GM20000 (cell line): ENCODE measurements around the gene CAMK2B.

Source experiments
- DNase-seq: peaks from one replicate; pipeline ENCODE4 v3.0.0; 2012; ENCODE audit warnings: low spot score
- TF ChIP-seq, protein P1 (sequence below): IDR thresholded peaks from 2 replicates; pipeline ENCODE4 v1.5.1; 2012; ENCODE audit warnings: mild to moderate bottlenecking, control low read depth; ENCODE audit errors: extremely low read depth, missing control alignments

CAMK2B gene

GRCh38 chr7:44275957-44276570 lies 49.3 kb downstream of the CAMK2B start:
- TF ChIP-seq, protein P1, sequence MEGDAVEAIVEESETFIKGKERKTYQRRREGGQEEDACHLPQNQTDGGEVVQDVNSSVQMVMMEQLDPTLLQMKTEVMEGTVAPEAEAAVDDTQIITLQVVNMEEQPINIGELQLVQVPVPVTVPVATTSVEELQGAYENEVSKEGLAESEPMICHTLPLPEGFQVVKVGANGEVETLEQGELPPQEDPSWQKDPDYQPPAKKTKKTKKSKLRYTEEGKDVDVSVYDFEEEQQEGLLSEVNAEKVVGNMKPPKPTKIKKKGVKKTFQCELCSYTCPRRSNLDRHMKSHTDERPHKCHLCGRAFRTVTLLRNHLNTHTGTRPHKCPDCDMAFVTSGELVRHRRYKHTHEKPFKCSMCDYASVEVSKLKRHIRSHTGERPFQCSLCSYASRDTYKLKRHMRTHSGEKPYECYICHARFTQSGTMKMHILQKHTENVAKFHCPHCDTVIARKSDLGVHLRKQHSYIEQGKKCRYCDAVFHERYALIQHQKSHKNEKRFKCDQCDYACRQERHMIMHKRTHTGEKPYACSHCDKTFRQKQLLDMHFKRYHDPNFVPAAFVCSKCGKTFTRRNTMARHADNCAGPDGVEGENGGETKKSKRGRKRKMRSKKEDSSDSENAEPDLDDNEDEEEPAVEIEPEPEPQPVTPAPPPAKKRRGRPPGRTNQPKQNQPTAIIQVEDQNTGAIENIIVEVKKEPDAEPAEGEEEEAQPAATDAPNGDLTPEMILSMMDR = no peak
- DNase-seq = no peak

- DNase-seq = no peak
- TF ChIP-seq, protein P1 = no peak
These were observed 50.2 kb downstream of the CAMK2B start for GRCh38 chr7:44275146-44275545.

DNA sequence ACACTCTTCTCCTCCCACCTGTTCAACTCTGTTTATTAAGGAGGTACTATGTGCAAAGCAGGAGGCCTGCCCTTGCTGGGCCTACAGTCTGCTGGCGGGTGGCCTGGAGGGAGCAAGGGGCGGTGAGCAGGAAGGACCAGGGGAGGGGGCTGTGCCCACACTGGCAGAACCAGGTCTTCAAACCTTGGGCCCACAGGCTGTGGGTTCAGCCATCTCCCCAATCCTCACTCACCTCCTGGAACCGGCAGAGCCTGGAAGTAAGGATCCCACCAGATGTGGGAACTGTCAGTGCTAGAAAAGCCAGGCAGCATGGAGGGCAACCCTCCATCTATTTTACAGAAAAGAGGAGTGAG lies 50.8 kb downstream of the CAMK2B start:
- TF ChIP-seq, protein P1 = no peak
- no peak for DNase-seq

- DNase-seq = peak; percentile 64
- TF ChIP-seq, protein P1 = no peak
These were observed 51.4 kb downstream of the CAMK2B start for GRCh38 chr7:44273681-44274622.

- no peak for DNase-seq
- TF ChIP-seq, protein P1 = no peak
These were observed 52.4 kb downstream of the CAMK2B start for GRCh38 chr7:44272981-44273380.

GRCh38 chr7:44272456-44272855 lies 52.9 kb downstream of the CAMK2B start:
- TF ChIP-seq, protein P1 = no peak
- DNase-seq = no peak

- TF ChIP-seq, protein P1 = no peak
- DNase-seq = no peak
These were observed 55.4 kb downstream of the CAMK2B start for GRCh38 chr7:44269943-44270493.
